NCI-H2171 treated with DMSO at 0.1 percent for 48 hours (cell line): ENCODE data around the gene CLASRP.
"Not testable (repeated sequence)": the region's sequence is repeated elsewhere in the genome, so short reads cannot be mapped to it uniquely, and the experiment has no call there.

Experiments used
- DNase-seq: peaks from one replicate; lab custom pipeline; 2025; lab: John Stamatoyannopoulos, UW

Gene CLASRP

DNA sequence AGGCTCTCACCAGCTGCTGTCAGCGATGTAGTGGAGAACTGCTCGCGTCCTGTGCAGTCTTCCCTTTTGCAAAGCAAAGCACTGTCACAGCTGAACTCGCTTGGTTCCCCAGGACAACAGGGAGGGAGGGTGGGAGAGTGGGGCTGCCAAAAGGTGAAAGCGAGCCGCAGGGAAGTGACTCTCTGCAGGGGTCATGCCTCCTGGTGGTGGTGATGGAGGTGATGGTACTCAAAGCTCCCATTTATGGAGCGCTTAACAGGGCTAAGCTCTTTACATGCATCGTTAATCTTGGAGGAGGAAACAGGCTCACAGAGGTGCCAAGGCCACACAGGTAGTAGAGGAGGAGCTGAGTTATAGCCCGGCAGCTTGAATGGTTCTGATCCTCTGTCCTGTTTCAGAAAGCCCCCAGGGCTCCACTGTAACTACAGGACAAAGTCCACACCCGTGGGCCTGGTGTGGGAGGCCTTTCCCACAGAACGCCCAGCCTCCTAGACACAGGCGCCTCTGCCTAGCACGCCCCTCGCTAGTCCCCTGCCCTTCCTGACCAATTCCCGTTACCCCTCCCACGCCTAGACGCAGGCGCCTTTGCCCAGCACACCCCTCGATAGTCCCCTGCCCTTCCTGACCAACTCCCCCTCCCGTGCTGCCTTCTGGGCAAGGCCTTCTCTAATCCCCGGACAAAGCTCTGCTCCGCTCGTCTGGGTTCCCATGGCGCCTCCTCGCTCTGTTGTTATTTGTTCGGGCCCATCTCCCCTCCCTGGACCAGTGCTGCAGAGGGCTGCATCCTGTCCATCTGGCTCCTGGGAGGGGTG, 64.9 kb downstream of the CLASRP start:
- no peak for DNase-seq

DNA sequence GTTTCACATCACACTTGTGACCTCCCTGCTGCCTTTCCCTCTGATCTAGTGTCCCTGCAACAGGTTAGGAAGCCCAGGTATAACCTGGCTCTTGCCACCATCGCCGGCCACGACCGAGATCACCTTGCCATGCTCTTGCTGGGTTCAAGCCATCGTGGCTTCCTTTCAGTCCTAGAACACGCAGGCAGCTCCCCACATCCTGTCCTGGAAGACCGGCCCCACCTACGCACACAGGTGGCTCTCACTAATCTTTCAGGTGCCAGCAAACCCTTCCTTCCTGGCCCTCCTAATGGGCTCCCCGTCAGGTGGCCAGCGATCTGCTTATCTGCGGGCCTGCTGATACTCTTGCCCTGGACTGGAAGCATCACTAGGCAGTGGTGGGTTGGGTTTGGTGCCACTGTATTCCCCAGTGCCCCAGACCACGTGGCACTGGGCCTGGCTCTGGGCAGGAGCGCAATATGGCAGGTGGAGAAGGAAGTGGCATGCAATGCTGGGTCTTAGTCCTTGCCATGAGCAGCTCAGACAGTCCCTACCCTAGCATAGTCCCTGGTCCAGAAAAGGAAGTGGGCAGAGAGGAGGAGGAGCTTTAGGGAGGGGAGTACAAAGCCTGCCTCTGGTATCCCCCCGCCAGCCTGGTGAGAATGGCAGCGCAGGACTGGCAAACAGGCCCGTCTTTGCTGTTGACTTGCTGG, 66.0 kb downstream of the CLASRP start:
- DNase-seq = no peak

DNA sequence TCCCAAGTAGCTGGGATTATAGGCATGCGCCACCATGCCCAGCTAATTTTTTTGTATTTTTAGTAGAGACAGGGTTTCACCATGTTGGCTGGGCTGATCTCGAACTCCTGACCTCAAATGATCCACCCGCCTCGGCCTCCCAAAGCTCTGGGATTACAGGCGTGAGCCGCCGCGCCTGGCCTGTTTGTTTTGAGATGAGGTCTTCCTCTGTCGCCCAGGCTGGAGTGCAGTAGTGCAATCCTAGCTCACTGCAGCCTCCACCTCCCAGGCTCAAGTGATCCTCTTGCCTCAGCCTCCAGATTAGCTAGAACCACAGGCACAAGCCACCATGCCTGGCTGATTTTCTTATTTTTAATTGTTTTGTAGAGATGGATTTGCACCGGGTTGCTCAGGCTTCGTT, 67.5 kb downstream of the CLASRP start:
- not testable (repeated sequence) for DNase-seq

DNA sequence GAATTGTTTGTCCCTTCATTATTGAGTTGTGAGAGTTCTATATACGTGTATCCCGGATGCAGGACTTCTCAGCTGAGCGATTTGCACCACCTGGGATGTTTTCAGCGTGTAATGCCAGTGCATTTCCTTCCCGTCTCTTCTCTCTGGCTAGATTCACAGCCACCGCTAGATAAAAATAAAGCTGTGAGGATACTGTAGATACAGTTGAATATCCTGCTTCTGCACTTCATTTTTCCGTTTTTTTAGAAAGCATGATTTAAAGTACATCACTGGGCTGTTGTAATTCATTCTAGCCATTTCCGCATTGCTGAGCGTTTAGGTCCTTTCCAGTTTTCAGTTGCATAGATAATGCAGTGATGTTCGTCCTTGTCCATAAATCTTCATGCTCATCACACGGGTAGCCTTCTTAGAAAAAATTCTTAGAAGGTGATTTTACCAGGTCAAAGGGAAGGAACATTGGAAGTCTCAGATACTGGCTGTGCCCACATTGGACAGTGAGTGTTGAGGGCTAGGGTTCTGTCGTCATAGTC, 68.8 kb downstream of the CLASRP start:
- DNase-seq = no peak

DNA sequence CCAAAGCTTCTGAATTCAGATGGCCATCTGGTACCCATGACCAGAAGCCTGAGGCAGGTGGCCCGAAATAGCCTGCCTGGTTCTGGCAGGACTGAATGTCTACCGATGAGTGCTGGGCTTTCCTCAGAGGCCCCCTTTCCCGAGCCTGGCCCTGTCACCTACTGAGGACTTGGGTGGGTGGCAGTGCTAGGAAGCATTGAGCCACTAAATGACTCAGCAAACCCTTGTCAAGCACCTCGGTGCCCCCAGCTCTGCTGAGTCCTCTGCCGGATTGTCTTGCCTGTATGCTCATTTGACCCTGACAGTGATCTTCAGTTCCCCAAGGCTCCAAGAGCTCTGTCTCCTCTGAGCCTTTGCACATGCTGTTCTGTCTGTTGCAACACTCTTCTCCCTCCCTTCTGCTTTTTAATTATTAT, 72.0 kb downstream of the CLASRP start:
- no peak for DNase-seq

DNA sequence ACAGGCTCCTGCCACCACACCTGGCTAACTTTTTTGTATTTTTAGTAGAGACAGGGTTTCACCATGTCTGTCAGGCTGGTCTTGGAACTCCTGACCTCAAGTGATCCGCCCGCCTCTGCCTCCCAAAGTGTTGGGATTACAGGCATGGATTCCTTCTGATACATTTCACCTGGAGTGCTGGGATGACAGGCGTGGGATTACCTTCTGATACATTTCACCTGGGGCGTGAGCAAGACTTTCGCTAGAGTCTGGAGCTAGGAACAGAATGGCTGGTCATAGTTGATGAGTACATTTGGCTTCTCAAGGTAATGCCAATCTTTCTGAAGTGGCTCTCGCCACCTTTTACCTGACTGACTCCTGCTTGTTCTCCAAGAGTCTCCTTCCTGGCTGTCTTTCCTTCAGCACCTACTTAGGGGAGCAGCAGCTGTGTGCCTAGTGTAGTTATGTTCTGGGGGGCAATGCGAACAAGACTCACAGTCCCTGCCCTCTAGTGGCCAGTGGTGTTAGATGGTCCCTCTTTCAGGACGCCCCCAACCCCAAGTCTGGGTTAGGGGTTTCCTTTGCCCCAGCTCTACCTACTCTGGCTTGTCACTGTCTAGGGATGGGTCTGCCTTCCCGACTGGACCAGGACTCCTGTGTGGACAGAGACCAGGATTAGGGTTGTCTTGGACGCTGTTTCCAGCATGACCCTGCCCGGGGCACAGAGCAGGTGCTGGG, 73.4 kb downstream of the CLASRP start:
- no peak for DNase-seq

DNA sequence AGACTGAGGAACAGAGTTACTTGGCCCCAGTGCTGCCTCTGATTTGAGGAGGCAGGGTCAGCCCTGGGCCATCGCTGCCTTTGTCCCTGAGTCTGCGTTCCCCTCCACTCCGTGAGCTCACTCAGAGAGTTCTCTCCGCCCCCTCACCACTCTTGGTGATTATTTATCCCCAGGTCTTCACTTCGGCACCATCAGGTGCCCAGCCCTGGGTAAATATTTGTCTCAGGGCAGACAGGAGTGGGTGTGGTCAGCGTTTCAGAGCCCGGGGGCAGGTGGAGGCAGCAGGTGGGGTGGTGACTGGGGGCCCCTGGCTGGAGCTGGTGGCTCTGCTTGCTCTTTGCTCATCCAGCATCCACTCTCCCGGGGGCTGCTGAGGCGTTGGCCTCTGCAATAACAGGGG, 74.8 kb downstream of the CLASRP start:
- peak; percentile 86 for DNase-seq

DNA sequence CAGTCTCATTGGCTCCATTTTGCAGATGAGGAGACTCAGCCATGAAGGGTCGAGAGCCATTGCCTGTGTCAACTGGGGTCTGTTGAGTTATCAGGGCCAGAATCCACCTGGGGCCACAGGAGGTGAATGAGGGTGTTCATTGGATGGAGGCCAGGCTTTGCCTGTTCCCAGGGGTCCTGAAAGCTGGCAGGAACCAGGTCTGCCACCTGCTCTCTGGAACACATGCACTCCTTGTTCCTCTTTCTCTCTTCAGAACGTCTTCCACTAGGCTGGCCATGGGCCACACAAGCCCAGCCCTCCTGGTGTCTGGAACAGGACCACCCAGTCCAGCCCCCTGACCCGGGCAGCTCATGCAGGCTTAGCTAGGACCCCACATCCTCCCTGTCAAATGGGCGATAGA, 75.3 kb downstream of the CLASRP start:
- DNase-seq = peak; percentile 87

DNA sequence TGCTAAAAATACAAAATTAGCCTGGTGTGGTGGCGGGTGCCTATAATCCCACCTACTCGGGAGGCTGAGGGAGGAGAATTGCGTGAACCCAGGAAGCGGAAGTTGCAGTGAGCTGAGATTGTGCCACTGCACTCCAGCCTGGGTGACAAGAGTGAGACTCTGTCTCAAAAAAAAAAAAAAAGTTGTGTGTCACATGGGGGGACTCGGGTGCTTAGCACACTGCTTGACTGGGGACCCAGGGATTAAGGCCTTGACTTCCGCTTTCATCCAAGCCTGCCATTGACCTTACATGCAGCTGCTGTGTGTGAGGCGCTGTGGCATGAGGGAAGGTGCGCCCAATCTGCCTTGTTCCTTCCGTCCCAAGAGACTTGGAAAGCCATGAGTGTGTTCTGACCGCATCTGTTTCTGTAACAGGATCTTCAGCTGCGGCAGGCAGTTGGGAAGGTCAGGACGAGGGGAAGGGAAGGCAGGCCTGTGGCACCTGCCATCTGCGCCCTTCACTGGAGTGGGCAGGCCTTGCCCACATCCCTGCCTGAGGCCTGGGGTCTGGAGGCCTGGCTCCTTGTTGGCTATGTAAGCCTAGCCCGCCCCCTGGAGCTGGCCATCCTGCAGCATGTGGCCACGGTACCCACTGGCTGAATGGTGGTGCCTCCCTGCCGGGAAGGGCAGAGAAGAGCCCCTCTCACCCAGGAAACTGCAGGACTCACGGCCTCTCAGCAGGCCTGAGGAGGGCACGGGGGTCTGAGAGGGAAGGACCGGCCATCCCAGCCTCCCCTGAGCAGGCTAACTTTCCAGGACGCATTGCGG, 77.2 kb downstream of the CLASRP start:
- peak; percentile 96 for DNase-seq

DNA sequence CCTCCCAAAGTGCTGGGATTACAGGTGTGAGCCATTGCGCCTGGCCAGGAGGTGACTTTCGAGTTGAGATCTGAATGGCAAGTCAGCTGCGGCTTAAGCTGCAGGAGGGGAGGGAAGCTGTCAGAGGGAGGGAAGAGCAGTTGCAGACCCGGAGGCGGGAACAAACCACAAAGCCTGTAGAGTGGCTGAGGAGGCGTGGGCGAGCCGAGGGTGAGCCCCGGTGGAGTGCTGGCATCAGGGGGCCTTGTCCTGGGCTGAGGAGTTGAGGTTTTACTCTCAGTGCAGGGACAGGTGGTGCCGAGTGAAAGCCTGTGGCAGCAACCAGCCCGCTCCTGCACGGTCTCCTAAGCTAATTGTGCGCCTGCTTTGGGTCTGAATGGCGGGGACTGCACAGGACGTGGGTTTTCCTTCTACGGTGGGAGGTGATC, 78.3 kb downstream of the CLASRP start:
- DNase-seq = peak; percentile 81

DNA sequence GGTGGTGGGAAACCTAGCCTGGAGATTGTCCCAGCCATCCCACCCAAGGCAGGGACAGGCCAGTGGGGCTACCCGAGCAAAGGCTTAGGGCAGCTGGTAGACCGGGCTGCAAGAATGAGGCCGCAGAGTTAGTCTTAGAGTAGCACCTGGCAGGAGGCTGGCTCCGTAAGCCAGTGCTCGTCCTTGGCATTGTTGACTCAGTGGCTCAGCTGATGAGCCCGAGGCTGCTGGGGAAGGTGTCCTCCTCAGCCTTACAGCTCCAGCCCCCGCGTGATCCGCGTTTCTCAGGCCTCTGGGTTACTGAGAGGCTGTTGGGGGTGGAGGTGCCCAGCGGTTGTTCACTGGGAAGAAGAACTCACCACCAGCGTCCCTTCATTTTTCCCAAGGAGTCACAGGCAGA, 78.8 kb downstream of the CLASRP start:
- DNase-seq = no peak

DNA sequence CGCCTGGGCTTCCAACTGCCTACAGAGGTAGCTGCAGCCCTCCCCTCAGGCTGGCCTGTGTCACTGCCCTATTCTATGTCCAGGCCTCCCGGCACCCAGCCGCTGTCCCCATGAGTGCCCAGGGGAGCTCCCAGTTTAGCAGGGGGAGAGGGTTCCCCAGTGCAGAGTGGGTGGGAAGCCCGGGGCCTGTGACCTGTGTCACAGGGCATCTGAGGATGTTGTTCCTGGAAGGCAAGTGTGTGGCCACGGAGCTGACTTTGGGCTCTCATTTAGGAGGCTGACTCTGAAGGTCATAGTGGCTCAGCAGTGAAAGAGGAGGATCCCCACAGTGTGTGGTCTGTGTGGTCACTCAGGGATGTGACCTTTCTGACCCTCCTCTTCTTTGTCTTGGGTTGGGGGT, 79.3 kb downstream of the CLASRP start:
- DNase-seq = no peak

DNA sequence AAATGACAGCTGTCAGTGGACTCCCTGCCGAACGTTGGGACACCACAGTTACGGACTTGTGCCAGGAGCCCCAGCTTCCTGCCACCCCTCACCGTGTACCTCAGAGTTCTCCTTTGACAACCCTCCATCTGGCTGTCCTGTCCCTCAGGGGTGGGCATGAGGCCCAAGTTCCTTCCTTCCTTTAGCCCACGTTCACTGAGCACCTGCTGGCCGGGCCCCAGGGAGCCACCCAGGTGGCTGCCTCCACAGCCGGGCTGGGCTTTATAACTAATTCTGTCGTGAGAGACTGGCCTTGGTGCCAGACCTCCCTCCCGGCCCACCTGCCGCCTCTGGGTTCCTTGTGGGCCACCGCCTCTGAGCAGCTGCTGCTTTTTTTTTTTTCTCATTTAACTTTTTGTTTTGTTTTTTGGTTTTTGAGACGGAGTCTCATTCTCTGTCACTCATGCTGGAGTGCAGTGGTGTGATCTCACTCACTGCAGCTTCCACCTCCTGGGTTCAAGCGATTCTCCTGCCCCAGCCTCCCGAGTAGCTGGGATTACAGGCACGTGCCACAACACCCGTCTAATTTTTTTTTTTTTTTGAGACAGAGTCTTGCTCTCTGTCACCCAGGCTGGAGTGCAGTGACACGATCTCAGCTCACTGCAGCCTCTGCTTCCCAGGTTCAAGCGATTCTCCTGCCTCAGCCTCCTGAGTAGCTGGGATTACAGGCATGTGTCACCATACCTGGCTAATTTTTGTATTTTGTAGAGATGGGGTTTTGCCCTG, 79.9 kb downstream of the CLASRP start:
- peak; percentile 88 for DNase-seq

DNA sequence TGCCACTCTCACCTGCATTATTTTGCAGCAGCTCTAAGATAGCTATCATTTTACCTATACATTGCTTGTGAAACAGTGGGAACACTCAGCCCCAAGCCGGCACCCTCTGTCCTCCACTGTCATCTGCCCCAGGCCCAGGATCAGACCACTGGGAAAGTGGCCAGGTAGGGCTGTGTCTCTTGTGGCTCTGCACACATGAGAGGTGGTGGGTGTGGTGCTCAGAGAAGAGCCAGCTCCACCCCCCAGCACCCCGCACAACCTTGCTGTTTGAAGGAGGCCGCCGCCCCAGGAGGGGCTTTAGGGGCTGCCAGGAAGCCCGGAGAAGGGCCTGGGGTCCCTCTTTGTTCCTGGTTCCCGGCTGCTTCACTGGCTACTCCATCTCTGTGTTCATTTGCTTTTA, 80.7 kb downstream of the CLASRP start:
- DNase-seq = peak; percentile 18
